Progenitor cell of endocrine pancreas (in vitro differentiated cells): ENCODE measurements around the gene SERPINA12. TPM values are rescaled to one million over a fixed set of nuclear protein-coding genes. Genes with fewer than 3 reads are reported as not detected.

Experiments used
- DNase-seq: peaks from one replicate; pipeline ENCODE4 v3.0.0; 2021; ENCODE audit warnings: low spot score; ENCODE audit not compliant: unreplicated experiment
- H3K27ac Mint-ChIP-seq: 2 replicates; pipeline ENCODE4 v1.8.0; 2021; ENCODE audit warnings: mild to moderate bottlenecking, moderate library complexity, mixed read lengths
- H3K27me3 Mint-ChIP-seq: 2 replicates; pipeline ENCODE4 v1.8.0; 2021; ENCODE audit warnings: mixed read lengths
- H3K36me3 Mint-ChIP-seq: 2 replicates; pipeline ENCODE4 v1.8.0; 2022; ENCODE audit warnings: mixed read lengths; ENCODE audit not compliant: insufficient read depth
- H3K4me1 Mint-ChIP-seq: 2 replicates; pipeline ENCODE4 v1.8.0; 2021; ENCODE audit warnings: low read depth, mixed read lengths
- H3K4me3 Mint-ChIP-seq: 2 replicates; pipeline ENCODE4 v1.8.0; 2021; ENCODE audit warnings: low read depth, mild to moderate bottlenecking, moderate library complexity, mixed read lengths
- H3K9me3 Mint-ChIP-seq: 2 replicates; pipeline ENCODE4 v1.8.0; 2021; ENCODE audit warnings: low read depth, mixed read lengths
- CTCF ChIP-seq: fragments of 200-600 bp; sonication (generic); IDR thresholded peaks from one replicate; pipeline ENCODE4 v1.5.0; 2021; ENCODE audit warnings: antibody characterized with exemption, mild to moderate bottlenecking; ENCODE audit not compliant: unreplicated experiment
- total RNA-seq: library from RNA; stranded (reverse); gene quantifications from 2 replicates; pipeline ENCODE4 v1.2.1, GENCODE V29; 2021

SERPINA12 gene
- total RNA-seq, 1 donor from 2014 or later, result not detected

- peaks cover 15% of the 10 kb centered on the region for H3K9me3 Mint-ChIP-seq
- peaks cover 5% of the 10 kb centered on the region for H3K4me1 Mint-ChIP-seq
- H3K4me3 Mint-ChIP-seq, result no peak overlapping the region
- peaks cover 2% of the 10 kb centered on the region for H3K36me3 Mint-ChIP-seq
- no peak for TF ChIP-seq CTCF
- peaks cover 6% of the 10 kb centered on the region for H3K27me3 Mint-ChIP-seq
- H3K27ac Mint-ChIP-seq, result no peak overlapping the region
- DNase-seq, result no peak
Measured at GRCh38 chr14:94522115-94522724, 13.0 kb upstream of the SERPINA12 start.

- Mint-ChIP-seq H3K36me3 (no peaks in the 10 kb centered on the region), H3K9me3 (peaks cover 9% of the 10 kb centered on the region), H3K4me1 (peaks cover 5% of the 10 kb centered on the region), H3K4me3 (no peak overlapping the region), H3K27ac (no peak overlapping the region), H3K27me3 (peaks cover 10% of the 10 kb centered on the region)
- DNase-seq, result no peak
- TF ChIP-seq CTCF, result no peak
Measured at GRCh38 chr14:94521375-94522114, 12.3 kb upstream of the SERPINA12 start.

GRCh38 chr14:94517641-94518257, 8.5 kb upstream of the SERPINA12 start:
- Mint-ChIP-seq H3K4me1 (peaks cover 5% of the 10 kb centered on the region), H3K9me3 (peaks cover 9% of the 10 kb centered on the region), H3K4me3 (no peak overlapping the region), H3K27ac (no peak overlapping the region), H3K36me3 (no peaks in the 10 kb centered on the region), H3K27me3 (peaks cover 12% of the 10 kb centered on the region)
- TF ChIP-seq CTCF, result no peak
- DNase-seq, result no peak

GRCh38 chr14:94517248-94517640, 8.0 kb upstream of the SERPINA12 start:
- H3K27me3 Mint-ChIP-seq, result peaks cover 12% of the 10 kb centered on the region
- peaks cover 9% of the 10 kb centered on the region for H3K9me3 Mint-ChIP-seq
- no peak overlapping the region for H3K27ac Mint-ChIP-seq
- no peak overlapping the region for H3K4me3 Mint-ChIP-seq
- peaks cover 3% of the 10 kb centered on the region for H3K4me1 Mint-ChIP-seq
- no peak for DNase-seq
- H3K36me3 Mint-ChIP-seq, result no peaks in the 10 kb centered on the region
- no peak for TF ChIP-seq CTCF

- Mint-ChIP-seq H3K36me3 (no peaks in the 10 kb centered on the region), H3K27ac (no peak overlapping the region), H3K4me3 (no peak overlapping the region), H3K27me3 (peaks cover 12% of the 10 kb centered on the region), H3K9me3 (peaks cover 9% of the 10 kb centered on the region), H3K4me1 (no peaks in the 10 kb centered on the region)
- no peak for TF ChIP-seq CTCF
- no peak for DNase-seq
Measured at GRCh38 chr14:94515856-94516255, 6.6 kb upstream of the SERPINA12 start.
